H1 (cell line): ENCODE data around the gene HS2ST1.

Experiments
- CEBPB ChIP-seq: IDR thresholded peaks from 2 replicates; pipeline ENCODE4 v1.6.1; 2012; ENCODE audit warnings: low read depth, low read length
- CTCF ChIP-seq, 3 experiments: IDR thresholded peaks; 1 replicate in 2 of 3; 2 replicates in 1 of 3; pipeline versions ENCODE4 v1.5.1 to v1.6.1; 2011; ENCODE audit warnings: low read length in 3 of 3, mild to moderate bottlenecking in 3 of 3, inconsistent platforms in 2 of 3, low read depth in 1 of 3, moderate library complexity in 1 of 3; ENCODE audit not compliant: insufficient read depth in 1 of 3; ENCODE audit errors: control extremely low read depth in 1 of 3
- GABPA ChIP-seq: IDR thresholded peaks from 2 replicates; pipeline ENCODE4 v1.6.1; 2011; ENCODE audit warnings: mild to moderate bottlenecking, low read length, moderate library complexity, borderline replicate concordance; ENCODE audit not compliant: insufficient read depth
- JUND ChIP-seq: IDR thresholded peaks from 2 replicates; pipeline ENCODE4 v1.6.1; 2011; ENCODE audit warnings: mild to moderate bottlenecking, improper control_type of control experiment, low read length
- MAX ChIP-seq: IDR thresholded peaks from 2 replicates; pipeline ENCODE4 v1.6.1; 2012; ENCODE audit warnings: inconsistent platforms
- PHF8 ChIP-seq: fragments of 200-600 bp; sonication (generic); conservative IDR thresholded peaks from 2 replicates; pipeline ENCODE4 v1.7.1; 2012; ENCODE audit warnings: low read depth, mild to moderate bottlenecking, inconsistent platforms, low read length, moderate library complexity

- TF ChIP-seq CTCF (IDR thresholded peaks at IDR 0.05; ENCODE audit: control extremely low read depth in 1 of 3, insufficient read depth in 1 of 3, low read depth in 1 of 3, low read length in 3 of 3): no peak
- no peak for TF ChIP-seq MAX
- TF ChIP-seq PHF8: no peak
- no peak for TF ChIP-seq CEBPB
- no peak for TF ChIP-seq JUND
- no peak for TF ChIP-seq GABPA
These were observed 235.0 kb downstream of the HS2ST1 start for GRCh38 chr1:87149241-87150041.
